Embryonic facial prominence (tissue), 1 donor: Measurements from ENCODE around the gene ARHGAP33.
"Not testable (repeated sequence)": the region's sequence is repeated elsewhere in the genome, so short reads cannot be mapped to it uniquely, and the experiment has no call there.

Experiments used
- DNase-seq: peaks from one replicate; pipeline ENCODE4 v3.0.0-alpha.2; 2016; ENCODE audit errors: extremely low spot score

The ARHGAP33 gene

DNA sequence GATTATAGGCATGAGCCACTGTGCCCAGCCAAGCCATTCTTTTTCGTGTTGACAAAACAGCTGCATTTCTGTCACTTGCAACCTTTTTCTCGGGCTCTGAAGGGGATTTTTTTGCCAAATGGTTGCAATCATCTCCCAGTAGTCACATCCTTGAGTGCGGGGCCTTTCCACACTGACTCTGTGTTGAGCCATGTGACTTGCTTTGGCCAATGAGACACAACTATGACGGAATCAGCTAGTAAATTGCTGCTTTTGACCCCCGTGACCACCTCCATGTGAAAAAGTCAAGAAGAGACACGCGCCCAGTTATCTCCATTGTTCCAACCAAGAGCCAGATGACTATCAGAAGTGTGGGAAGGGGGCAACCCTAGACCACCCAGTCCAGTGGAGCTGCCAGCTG is 58.6 kb downstream of the ARHGAP33 start:
- no peak for DNase-seq

DNA sequence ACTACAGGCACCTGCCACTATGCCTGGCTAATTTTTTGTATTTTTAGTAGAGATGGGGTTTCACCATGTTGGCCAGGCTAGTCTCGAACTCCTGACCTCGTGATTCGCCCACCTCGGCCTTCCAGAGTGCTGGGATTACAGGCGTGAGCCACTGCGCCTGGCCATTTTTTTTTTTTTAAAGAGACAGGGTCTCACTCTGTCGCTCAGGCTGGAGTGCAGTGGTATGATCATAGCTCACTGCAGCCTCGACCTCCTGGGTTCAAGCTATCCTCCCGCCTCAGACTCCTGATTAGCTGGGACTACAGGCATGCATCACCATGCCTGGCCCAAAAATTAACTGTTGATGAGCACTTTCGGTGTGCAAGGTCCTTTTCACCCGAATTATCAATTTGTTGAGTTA is 60.7 kb downstream of the ARHGAP33 start:
- not testable (repeated sequence) for DNase-seq
